HG02885 (cell line): ENCODE measurements around the gene PTGIS.
"Not testable (repeated sequence)": the region's sequence is repeated elsewhere in the genome, so short reads cannot be mapped to it uniquely, and the experiment has no call there.

Experiments
- ATAC-seq: cut with Tn5 transposase; IDR thresholded peaks from one replicate; pipeline ENCODE4 v1.9.1; 2021; ENCODE audit warnings: mild to moderate bottlenecking; ENCODE audit not compliant: unreplicated experiment, poor library complexity

PTGIS gene

GRCh38 chr20:49567421-49568277 lies at the start of gene PTGIS:
Gene PTGIS (minus strand): TSS chr20:49568137. CDS start chr20:49568116, 21 bp downstream.
- ATAC-seq, result no peak

DNA sequence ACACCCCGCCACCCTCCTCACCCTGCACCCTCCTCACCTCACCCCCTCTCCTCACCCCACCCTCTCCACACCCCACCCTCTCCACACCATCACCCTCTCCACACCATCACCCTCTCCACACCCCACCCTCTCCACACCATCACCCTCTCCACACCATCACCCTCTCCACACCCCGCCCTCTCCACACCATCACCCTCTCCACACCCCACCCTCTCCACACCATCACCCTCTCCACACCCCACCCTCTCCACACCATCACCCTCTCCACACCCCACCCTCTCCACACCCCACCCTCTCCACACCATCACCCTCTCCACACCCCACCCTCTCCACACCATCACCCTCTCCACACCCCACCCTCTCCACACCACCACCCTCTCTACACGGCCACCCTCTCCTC lies 49.5 kb upstream of the PTGIS start:
- ATAC-seq, result not testable (repeated sequence)

GRCh38 chr20:49616154-49617007 lies 48.4 kb upstream of the PTGIS start:
- ATAC-seq, result no peak

GRCh38 chr20:49615401-49616153 lies 47.6 kb upstream of the PTGIS start:
- ATAC-seq, result no peak

GRCh38 chr20:49615051-49615400 lies 47.1 kb upstream of the PTGIS start:
- ATAC-seq, result not testable (repeated sequence)

GRCh38 chr20:49614338-49615050 lies 46.6 kb upstream of the PTGIS start:
- ATAC-seq, result no peak

- no peak for ATAC-seq
Observed at GRCh38 chr20:49612127-49612738, 44.3 kb upstream of the PTGIS start.

DNA sequence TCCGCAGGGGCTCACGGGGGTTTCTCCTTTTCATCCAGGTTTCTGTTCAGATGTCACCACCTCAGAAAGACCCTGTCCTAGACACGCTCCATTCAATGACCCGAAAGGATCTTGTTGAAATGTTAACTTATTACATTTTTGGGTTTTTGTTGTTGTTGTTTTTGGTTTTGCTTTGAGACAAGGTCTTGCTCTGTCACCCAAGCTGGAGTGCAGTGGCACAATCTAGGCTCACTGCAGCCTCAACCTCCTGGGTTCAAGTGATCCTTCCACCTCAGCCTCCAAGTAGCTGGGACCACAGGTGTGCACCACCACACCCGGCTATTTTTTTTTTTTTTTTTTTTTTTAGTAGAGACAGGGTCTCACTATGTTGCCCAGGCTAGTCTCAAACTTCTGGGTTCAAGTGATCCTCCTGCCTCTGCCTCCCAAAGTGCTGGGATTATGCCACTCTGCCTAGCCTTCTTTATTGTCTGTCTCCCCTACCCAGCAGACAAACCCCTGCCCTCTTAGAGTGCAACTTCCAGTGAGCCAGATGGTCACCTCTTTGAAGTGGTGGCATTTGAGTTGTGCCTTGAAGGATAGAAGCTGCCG lies 43.7 kb upstream of the PTGIS start:
- not testable (repeated sequence) for ATAC-seq

- ATAC-seq, result peak; percentile 74
Observed at GRCh38 chr20:49610691-49611538, 43.0 kb upstream of the PTGIS start.

DNA sequence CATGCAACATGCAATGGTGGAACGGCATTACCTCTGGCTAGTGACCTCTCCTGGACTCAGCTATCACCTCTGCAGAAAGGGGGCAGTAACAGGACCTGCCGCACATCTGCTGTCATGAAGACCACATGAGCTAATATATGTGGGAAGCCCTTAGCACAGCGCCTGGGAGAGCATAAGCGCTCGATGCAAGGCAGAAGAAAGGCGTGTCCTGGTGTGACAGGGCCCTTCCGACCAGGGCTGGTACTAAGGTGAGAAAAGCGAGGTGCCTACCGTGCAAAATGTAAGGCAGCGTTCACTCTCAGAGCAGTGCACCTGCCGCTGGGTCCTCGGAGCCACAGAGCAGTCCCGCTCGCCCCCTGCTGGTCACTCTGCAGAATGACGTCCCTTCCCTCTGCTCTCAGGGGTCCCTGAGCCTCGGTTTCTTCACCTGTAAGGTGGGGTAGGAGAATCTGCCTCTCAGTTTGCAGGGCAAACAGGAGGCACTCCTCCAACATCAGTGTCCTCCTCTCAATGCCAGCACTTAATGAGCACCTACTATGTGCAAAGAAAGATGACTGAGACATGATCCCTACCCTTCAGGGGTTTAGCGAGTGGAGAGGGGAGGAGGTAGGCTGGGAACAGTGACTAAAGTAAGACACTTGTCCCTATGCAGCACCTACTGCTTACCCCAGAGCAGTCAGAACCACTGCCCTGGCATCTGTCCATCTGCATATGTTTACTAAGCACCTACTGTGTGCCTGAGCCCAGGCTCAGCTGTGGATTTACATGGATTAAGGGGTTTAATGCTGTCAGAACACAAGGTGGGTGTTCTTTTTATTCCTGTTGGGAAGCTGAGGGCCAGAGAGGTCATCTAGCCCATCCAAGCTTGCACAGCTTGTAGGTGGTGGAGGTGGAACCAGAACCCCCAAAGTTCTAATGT lies 41.1 kb upstream of the PTGIS start:
- no peak for ATAC-seq

GRCh38 chr20:49607568-49607967 lies 39.6 kb upstream of the PTGIS start:
- no peak for ATAC-seq

DNA sequence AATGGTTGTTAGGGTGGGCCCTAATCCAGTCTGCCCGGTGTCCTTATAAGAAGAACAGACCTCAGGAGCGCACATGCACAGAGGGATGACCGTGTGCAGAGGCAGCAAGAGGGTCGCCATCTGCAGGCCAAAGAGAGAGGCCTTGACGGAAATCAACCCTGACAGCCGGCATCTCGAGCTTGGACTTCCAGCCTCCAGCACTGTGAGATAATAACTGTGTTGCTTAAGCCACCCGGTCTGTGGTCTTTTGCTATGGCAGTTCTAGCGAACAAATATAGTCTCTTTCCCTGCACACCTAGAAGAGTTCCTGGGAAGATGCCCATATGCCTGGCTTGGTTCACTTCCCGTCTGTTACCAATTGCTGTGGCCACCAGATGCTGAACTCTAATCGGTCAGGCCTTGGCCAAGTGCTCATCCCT lies 35.3 kb upstream of the PTGIS start:
- ATAC-seq, result no peak

DNA sequence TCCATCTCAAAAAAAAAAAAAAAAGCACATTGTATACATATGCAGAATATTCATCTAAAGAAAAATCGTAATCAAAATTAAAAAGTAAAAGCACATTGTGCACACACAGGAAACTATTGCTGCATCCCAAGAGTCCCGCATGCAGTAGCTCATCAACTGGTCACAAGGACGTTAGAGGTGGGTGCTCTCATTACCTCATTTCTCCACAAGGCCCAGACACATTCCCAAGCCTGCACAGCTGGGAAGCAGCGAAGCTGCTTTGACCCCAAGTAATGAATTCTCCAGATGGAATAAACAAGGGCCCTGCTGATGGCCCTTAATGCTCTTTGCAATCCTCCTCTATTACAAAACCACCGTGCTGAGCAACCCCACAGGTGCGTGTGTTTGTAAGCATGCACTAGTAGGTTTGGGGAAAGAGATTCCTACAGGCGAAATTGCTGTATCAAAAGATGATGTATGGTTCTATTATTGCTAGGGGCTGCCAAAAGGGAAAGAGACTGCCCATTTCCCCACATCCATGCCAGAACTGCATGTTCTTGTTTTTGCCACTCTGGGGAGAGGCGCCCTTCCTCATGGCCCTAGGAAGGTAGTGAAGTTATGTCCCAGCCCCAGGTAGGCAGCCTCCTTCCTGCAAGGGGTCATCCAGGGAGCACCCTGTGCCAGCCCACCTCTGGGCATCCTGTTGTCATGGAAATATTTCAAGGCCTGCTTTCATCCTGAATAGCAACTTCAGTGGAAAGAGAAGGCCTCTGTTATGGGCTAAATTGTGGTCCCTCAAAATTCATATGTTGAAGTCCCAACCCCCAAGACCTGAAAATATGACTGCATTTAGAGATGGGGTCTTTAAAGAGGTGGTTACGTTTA lies 34.6 kb upstream of the PTGIS start:
- no peak for ATAC-seq

DNA sequence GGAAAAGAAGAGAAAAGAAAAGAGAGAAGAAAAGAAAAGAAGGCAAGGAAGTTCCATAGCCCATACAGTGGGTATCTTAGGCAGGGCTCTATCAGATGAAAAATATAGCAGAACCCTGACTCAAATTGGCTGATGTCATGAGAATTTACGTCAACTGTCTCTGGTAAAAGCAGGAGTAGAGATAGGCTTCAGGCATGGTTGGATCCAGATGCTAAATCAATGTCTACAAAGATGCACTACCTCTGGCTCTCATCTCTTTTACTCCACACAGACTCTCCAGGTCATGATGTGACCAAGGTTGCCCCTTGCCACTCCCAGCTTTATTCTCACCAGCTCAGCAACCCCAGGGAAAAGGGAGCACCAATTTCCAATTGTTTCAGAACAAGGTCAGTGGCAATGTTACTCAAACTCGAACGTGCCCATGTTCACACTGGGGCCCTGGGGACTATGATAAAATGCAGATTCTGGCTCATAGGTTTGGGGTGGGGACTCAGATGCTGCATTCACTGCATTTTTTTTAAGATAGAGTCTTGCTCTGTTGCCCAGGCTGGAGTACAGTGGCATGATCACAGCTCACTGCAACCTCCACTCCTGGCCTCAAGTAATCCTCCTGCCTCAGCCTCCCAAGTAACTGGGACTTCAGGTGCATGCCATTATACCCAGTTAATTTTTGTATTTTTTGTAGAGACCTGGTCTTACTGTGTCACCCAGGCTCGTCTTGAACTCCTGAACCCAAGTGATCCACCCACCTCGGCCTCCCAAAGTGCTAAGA lies 33.4 kb upstream of the PTGIS start:
- ATAC-seq, result no peak

DNA sequence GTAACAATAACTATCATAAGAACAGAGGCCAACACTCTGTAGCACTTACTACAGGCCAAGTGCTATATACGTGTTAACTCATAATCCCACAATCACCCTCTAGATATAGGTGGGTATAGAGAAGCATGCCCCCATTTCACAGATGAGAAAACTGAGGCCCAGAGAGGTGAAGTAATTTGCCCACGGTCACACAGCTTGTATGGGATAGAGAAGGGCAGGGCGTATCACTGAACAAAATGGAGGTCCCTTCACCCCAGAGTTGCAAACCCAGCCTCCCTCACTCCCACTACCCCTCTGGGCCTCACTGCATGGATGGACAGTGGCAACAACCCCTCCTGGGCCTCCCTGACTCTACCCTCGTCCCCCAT lies 31.8 kb upstream of the PTGIS start:
- ATAC-seq, result no peak
